A549 (cell line): Measurements from ENCODE around the gene ZGPAT.

ENCODE experiments used
- CTCF ChIP-seq: fragments of >200 bp; sonication (Bioruptor Twin); formaldehyde crosslinking; IDR thresholded peaks from 3 replicates; pipeline ENCODE4 v1.5.1; 2016
- POLR2A ChIP-seq: IDR thresholded peaks from 2 replicates; pipeline ENCODE4 v1.6.1; 2012; ENCODE audit warnings: mild to moderate bottlenecking, low read length

DNA sequence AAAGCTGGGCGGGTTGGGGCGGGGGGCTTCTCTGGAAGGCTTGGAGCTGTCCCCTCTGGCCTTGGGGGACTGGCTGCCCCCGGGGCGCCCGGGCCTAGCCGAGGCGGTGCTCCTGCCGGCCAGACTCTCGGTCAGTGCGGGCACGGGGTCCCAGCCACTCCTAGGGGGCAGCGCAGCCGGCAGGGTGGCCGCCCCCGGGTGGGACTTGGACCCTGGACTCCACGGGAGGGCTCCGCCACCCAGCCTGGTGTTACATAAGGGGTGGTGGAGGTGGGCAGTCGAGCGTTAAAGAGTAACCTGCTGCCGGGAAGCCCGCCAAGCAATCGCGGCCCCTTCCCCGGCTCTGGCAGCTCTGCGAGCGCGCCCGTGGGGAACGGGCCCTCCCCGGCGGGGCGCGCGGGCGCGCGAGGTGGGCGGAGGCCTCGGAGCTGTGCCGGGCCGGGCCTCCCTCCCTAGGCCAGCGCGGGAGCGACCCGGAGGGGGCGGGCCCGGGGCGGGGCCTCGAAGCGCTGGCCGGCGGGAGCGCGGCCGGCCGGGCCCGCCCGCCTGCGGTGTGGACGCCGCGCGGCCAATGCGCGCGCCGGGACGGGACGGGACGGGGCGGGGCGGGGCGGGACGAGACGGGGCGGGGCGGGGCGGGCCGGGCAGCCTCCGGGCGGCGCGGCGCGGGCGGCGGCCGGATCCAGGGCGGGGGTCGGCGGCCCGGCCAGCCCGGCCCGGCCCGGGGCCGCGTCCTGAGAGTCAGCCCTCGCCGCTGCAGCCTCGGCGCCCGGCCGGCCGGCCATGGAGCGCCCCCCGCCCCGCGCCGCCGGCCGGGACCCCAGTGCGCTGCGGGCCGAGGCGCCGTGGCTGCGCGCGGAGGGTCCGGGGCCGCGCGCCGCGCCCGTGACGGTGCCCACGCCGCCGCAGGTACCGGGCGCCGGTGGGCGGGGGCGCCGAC, 31.6 kb downstream of the ZGPAT start, which contains the start of gene SLC2A4RG:
- TF ChIP-seq CTCF (no peak), POLR2A (0 out of 2 replicates have a peak, but pooled peaks have one; percentile 8)
